Uterus (tissue), 4 donors: Measurements from ENCODE around the gene TANC1. TPM values are rescaled to one million over a fixed set of nuclear protein-coding genes. Genes with fewer than 3 reads are reported as not detected.

Experiments
- DNase-seq, 2 donors: peaks; one replicate each; pipeline ENCODE4 v3.0.0-alpha.2; 2019 to 2020
- H3K27ac ChIP-seq, 2 donors: fragments of 200-600 bp; sonication (generic); 1 replicate in 1 of 2; 2 replicates in 1 of 2; pipeline ENCODE4 v1.5.1; 2016 to 2018
- H3K27me3 ChIP-seq, 2 donors: fragments of 200-600 bp; sonication (generic); one replicate each; pipeline ENCODE4 v1.5.1; 2018 to 2019; ENCODE audit warnings: control low read depth in 1 of 2
- H3K36me3 ChIP-seq, 2 donors: fragments of 200-600 bp; sonication (generic); one replicate each; pipeline ENCODE4 v1.5.1; 2019; ENCODE audit warnings: control low read depth in 1 of 2
- H3K4me1 ChIP-seq, 2 donors: fragments of 200-600 bp; sonication (generic); one replicate each; pipeline ENCODE4 v1.5.1; 2018 to 2019; ENCODE audit warnings: control low read depth in 1 of 2
- H3K4me3 ChIP-seq, 2 donors: fragments of 200-600 bp; sonication (generic); 1 replicate in 1 of 2; 2 replicates in 1 of 2; pipeline ENCODE4 v1.5.1; 2018 to 2019; ENCODE audit warnings: mild to moderate bottlenecking in 1 of 2
- H3K9me3 ChIP-seq, 2 donors: fragments of 200-600 bp; sonication (generic); one replicate each; pipeline ENCODE4 v1.5.1; 2019; ENCODE audit warnings: control low read depth in 1 of 2
- CTCF ChIP-seq, 4 experiments: fragments of 200-600 bp in 2 of 4; fragments of 450-650 bp in 2 of 4; sonication (generic) in 2 of 4; IDR thresholded peaks; one replicate each; pipeline ENCODE4 v1.5.1; 2016 to 2019; ENCODE audit warnings: antibody characterized with exemption in 4 of 4, mild to moderate bottlenecking in 2 of 4, moderate library complexity in 1 of 4
- POLR2A ChIP-seq, 2 donors: fragments of 450-650 bp; IDR thresholded peaks; one replicate each; pipeline ENCODE4 v1.6.1; 2016; ENCODE audit warnings: antibody characterized with exemption in 2 of 2, mild to moderate bottlenecking in 1 of 2, moderate library complexity in 1 of 2
- intact Hi-C: fragments of 100-400 bp; cut with DNase I; formaldehyde crosslinking; loops from one replicate; pipeline ENCODE4 v1.15.1; 2023; ENCODE audit warnings: low total_unique reads
- total RNA-seq, 4 donors: library from RNA; depleted of rRNA in 3 of 4; stranded (reverse); fragments of >200 nt in 3 of 4; gene quantifications; one replicate each; pipeline versions ENCODE4 v1.1.0 to v1.2.4, GENCODE V29; 2014 to 2023
- donor health status: DM: yes; HTN: yes; CAD: no.

The TANC1 gene
- total RNA-seq, 4 donors from 2014 or later = 34.7 to 92.7 (median 67.4) TPM

- H3K4me1 ChIP-seq = no peaks in the 10 kb centered on the region
- TF ChIP-seq POLR2A (IDR thresholded peaks at IDR 0.05) (no peak), CTCF (IDR thresholded peaks at IDR 0.05) (no peak)
- H3K9me3 ChIP-seq = no peaks in the 10 kb centered on the region
- no peak for DNase-seq
- H3K27me3 ChIP-seq = no peaks in the 10 kb centered on the region
- H3K36me3 ChIP-seq = no peaks in the 10 kb centered on the region
- intact Hi-C loops = no loop called here
- H3K27ac ChIP-seq = no peak overlapping the region
- H3K4me3 ChIP-seq = no peak overlapping the region
These were observed 192.0 kb downstream of the TANC1 start for GRCh38 chr2:159160412-159160811.

- Histone ChIP-seq H3K27ac (no peak overlapping the region), H3K36me3 (no peaks in the 10 kb centered on the region), H3K9me3 (no peaks in the 10 kb centered on the region), H3K4me1 (no peaks in the 10 kb centered on the region), H3K27me3 (no peaks in the 10 kb centered on the region), H3K4me3 (no peak overlapping the region)
- intact Hi-C loops = no loop called here
- no peak for TF ChIP-seq POLR2A (IDR thresholded peaks at IDR 0.05)
- TF ChIP-seq CTCF (IDR thresholded peaks at IDR 0.05) = no peak
- no peak for DNase-seq
These were observed 192.5 kb downstream of the TANC1 start for GRCh38 chr2:159160954-159161353.

- Histone ChIP-seq H3K9me3 (no peaks in the 10 kb centered on the region), H3K4me3 (no peak overlapping the region), H3K4me1 (no peaks in the 10 kb centered on the region), H3K27me3 (no peaks in the 10 kb centered on the region), H3K36me3 (no peaks in the 10 kb centered on the region), H3K27ac (peak overlapping the region in 1 of 2 donors; percentile 21)
- DNase-seq = no peak
- intact Hi-C loops = no loop called here
- TF ChIP-seq CTCF (IDR thresholded peaks at IDR 0.05) = no peak
- TF ChIP-seq POLR2A (IDR thresholded peaks at IDR 0.05) = no peak
These were observed 195.5 kb downstream of the TANC1 start for GRCh38 chr2:159163930-159164329.

- H3K4me3 ChIP-seq = no peak overlapping the region
- H3K4me1 ChIP-seq = no peaks in the 10 kb centered on the region
- H3K27me3 ChIP-seq = no peaks in the 10 kb centered on the region
- no peak for DNase-seq
- no peaks in the 10 kb centered on the region for H3K9me3 ChIP-seq
- intact Hi-C loops = no loop called here
- no peak overlapping the region for H3K27ac ChIP-seq
- no peaks in the 10 kb centered on the region for H3K36me3 ChIP-seq
- TF ChIP-seq POLR2A (IDR thresholded peaks at IDR 0.05) = no peak
- TF ChIP-seq CTCF (IDR thresholded peaks at IDR 0.05) = no peak
These were observed 196.0 kb downstream of the TANC1 start for GRCh38 chr2:159164457-159164911.

GRCh38 chr2:159165048-159165447, 196.6 kb downstream of the TANC1 start:
- no peak overlapping the region for H3K27ac ChIP-seq
- intact Hi-C loops = no loop called here
- no peaks in the 10 kb centered on the region for H3K27me3 ChIP-seq
- H3K4me1 ChIP-seq = no peaks in the 10 kb centered on the region
- no peak overlapping the region for H3K4me3 ChIP-seq
- DNase-seq = no peak
- no peaks in the 10 kb centered on the region for H3K36me3 ChIP-seq
- TF ChIP-seq CTCF (IDR thresholded peaks at IDR 0.05) (no peak), POLR2A (IDR thresholded peaks at IDR 0.05) (no peak)
- no peaks in the 10 kb centered on the region for H3K9me3 ChIP-seq
